SU-DHL-6 (cell line): ENCODE measurements around the gene KCNN3.

Experiments used
- H2AFZ ChIP-seq: fragments of 200-600 bp; sonication (generic); 2 replicates; pipeline ENCODE4 v1.6.1; 2014; ENCODE audit warnings: low read depth, mild to moderate bottlenecking, moderate library complexity, mixed read lengths, antibody characterized with exemption, low read length; ENCODE audit not compliant: severe bottlenecking
- H3F3A ChIP-seq: fragments of 200-600 bp; shearing (Covaris generic); 2 replicates; pipeline ENCODE4 v1.6.0; 2016; ENCODE audit warnings: antibody characterized with exemption, mild to moderate bottlenecking; ENCODE audit not compliant: insufficient read depth
- H3K27ac ChIP-seq: fragments of 200-600 bp; sonication (generic); 2 replicates; pipeline ENCODE4 v1.5.1; 2016; ENCODE audit warnings: low read depth, mild to moderate bottlenecking, low read length, moderate library complexity, mixed read lengths
- H3K27me3 ChIP-seq: fragments of 200-600 bp; sonication (generic), shearing (Covaris generic); 2 replicates; pipeline ENCODE4 v1.6.0; 2014; ENCODE audit warnings: mild to moderate bottlenecking, low read length
- H3K36me3 ChIP-seq: fragments of 200-600 bp; sonication (generic); 2 replicates; pipeline ENCODE4 v1.6.1; 2014; ENCODE audit warnings: mild to moderate bottlenecking, low read length, mixed read lengths
- H3K4me2 ChIP-seq: fragments of 300-600, 200-600 bp; shearing (Covaris generic), sonication (generic); 2 replicates; pipeline ENCODE4 v1.6.0; 2014; ENCODE audit warnings: low read length, low read depth, mild to moderate bottlenecking; ENCODE audit not compliant: poor library complexity, severe bottlenecking
- H3K4me3 ChIP-seq: fragments of 200-600 bp; sonication (generic); 2 replicates; pipeline ENCODE4 v1.5.1; 2014; ENCODE audit warnings: antibody characterized with exemption, low read length, mild to moderate bottlenecking, mixed read lengths; ENCODE audit not compliant: insufficient read depth, poor library complexity, severe bottlenecking
- H3K79me2 ChIP-seq: fragments of 200-600 bp; sonication (generic); 2 replicates; pipeline ENCODE4 v1.6.1; 2014; ENCODE audit warnings: mild to moderate bottlenecking, low read length, moderate library complexity; ENCODE audit not compliant: insufficient read depth
- H3K9ac ChIP-seq: fragments of 200-600 bp; sonication (generic); 2 replicates; pipeline ENCODE4 v1.7.0; 2014; ENCODE audit warnings: mild to moderate bottlenecking, low read length
- H3K9me2 ChIP-seq: fragments of 200-600 bp; sonication (generic); replicated peaks from 2 replicates; pipeline ENCODE4 v1.6.1; 2014; ENCODE audit warnings: low read length; ENCODE audit not compliant: insufficient read depth
- H3K9me3 ChIP-seq: fragments of 200-600 bp; sonication (generic); 2 replicates; pipeline ENCODE4 v1.6.1; 2014; ENCODE audit warnings: low read length, mixed read lengths; ENCODE audit not compliant: insufficient read depth
- H4K20me1 ChIP-seq: fragments of 200-600 bp; sonication (generic); 2 replicates; pipeline ENCODE4 v1.6.1; 2014; ENCODE audit warnings: low read depth, mild to moderate bottlenecking, antibody characterized with exemption, low read length, moderate library complexity, mixed read lengths
- EZH2phosphoT487 ChIP-seq: fragments of 200-600 bp; sonication (generic), shearing (Covaris generic); conservative IDR thresholded peaks from 2 replicates; pipeline ENCODE4 v1.6.1; 2018; ENCODE audit warnings: mild to moderate bottlenecking, antibody characterized with exemption, low read length, moderate library complexity, mixed read lengths
- TF ChIP-seq, protein P1 (sequence below): fragments of 200-600 bp; sonication (generic); IDR thresholded peaks from one replicate; pipeline ENCODE4 v1.5.1; 2017; ENCODE audit warnings: antibody characterized with exemption, mild to moderate bottlenecking, low read length, moderate library complexity; ENCODE audit not compliant: insufficient read depth, poor library complexity, severe bottlenecking

KCNN3 gene

DNA sequence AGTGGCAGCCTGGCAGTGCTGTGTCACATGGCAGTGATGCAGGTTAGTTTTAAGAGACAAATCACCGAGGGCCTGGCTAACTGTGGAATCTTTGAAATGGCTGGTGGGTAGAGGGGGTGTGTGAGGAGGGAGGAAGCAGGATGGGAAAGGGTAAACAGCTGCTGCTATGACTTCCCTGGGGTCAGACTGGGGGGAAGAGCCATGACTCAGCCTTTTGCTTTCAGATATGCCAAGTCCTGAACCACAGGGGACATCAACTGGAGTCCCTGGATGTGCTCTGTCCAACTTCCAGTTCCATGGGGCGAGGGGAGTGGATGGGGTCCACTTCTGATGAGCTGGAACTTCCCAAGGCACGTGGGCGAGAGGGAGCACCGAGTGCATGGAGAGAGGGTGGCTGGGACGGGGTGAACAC, 141.0 kb downstream of the KCNN3 start:
- Histone ChIP-seq H3K4me3 (no peak overlapping the region), H3K9ac (no peak overlapping the region), H3K4me2 (no peak overlapping the region), H3K9me2 (no peaks in the 10 kb centered on the region), H3K27me3 (no peaks in the 10 kb centered on the region), H3K79me2 (no peaks in the 10 kb centered on the region), H3K36me3 (no peaks in the 10 kb centered on the region), H3K27ac (no peak overlapping the region), H3F3A (no peaks in the 10 kb centered on the region), H2AFZ (no peak overlapping the region), H3K9me3 (no peaks in the 10 kb centered on the region), H4K20me1 (no peaks in the 10 kb centered on the region)
- TF ChIP-seq, protein P1, sequence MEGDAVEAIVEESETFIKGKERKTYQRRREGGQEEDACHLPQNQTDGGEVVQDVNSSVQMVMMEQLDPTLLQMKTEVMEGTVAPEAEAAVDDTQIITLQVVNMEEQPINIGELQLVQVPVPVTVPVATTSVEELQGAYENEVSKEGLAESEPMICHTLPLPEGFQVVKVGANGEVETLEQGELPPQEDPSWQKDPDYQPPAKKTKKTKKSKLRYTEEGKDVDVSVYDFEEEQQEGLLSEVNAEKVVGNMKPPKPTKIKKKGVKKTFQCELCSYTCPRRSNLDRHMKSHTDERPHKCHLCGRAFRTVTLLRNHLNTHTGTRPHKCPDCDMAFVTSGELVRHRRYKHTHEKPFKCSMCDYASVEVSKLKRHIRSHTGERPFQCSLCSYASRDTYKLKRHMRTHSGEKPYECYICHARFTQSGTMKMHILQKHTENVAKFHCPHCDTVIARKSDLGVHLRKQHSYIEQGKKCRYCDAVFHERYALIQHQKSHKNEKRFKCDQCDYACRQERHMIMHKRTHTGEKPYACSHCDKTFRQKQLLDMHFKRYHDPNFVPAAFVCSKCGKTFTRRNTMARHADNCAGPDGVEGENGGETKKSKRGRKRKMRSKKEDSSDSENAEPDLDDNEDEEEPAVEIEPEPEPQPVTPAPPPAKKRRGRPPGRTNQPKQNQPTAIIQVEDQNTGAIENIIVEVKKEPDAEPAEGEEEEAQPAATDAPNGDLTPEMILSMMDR: no peak
- TF ChIP-seq EZH2phosphoT487: no peak

DNA sequence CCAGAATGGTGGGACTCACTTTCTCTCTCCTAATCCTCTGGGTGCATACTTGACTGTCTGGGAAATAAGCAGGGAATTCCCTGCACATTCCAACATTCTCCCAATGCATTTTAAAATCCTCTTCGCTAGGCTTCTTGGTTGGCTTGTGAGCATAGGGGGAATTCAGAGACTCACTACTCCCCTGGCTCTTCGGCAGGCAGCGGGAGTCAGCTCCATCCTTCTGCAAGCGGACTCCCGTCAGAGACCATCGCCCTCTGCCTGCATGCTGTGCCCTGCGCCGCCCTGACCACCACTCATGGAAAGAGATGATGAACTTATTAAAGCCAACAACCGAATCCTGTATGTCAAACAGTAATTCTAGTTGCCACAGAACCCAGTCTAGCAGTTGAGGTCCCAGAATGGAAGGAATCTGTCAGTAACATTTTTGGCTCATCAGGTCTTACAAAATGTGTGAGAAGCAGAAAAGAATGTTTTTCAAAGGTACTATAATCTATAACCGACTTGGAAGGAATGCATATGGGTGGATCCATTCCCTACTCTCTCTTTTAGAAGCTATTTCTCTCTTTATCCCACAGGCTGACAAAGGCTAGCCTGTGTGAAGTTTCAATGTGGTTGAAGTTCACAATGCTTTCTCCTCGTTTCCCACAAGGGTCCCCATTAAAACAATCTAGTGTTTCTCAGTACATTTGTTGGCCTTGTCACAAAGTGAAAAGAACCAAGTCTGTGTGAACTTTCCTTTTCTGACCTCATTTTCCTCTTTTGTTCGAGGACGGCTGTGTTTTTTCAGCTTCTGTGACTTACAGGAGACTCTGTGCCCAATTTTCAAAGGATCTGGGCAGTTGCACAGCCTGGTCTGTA, 143.0 kb downstream of the KCNN3 start:
- H3K27me3 ChIP-seq: no peaks in the 10 kb centered on the region
- TF ChIP-seq, protein P1: no peak
- TF ChIP-seq EZH2phosphoT487: no peak
- no peaks in the 10 kb centered on the region for H3K79me2 ChIP-seq
- H3F3A ChIP-seq: no peaks in the 10 kb centered on the region
- no peaks in the 10 kb centered on the region for H3K36me3 ChIP-seq
- H3K9ac ChIP-seq: no peak overlapping the region
- H3K9me2 ChIP-seq: no peaks in the 10 kb centered on the region
- no peak overlapping the region for H3K4me2 ChIP-seq
- no peak overlapping the region for H3K4me3 ChIP-seq
- no peak overlapping the region for H3K27ac ChIP-seq
- no peak overlapping the region for H2AFZ ChIP-seq
- H4K20me1 ChIP-seq: no peaks in the 10 kb centered on the region
- no peaks in the 10 kb centered on the region for H3K9me3 ChIP-seq

DNA sequence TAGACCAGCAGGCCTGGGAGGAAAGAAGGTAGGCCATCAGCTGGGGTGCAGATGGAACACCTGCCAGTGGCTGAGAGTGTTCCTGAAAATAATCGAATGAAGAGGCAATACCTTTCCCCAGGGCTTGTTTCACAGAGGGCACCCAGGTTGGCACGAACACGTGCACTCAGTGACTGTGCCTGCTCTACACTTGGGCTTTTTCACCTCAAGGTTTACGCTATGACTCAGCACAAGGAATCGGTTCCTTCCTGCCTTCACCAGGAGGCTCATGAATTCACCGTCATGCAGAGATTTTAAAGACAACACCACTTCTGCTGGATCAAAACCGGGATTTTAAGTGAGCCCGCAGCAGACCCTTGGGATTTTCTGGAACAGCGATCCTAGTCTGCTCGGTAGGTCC, 143.6 kb downstream of the KCNN3 start:
- Histone ChIP-seq H3K9ac (no peak overlapping the region), H3K79me2 (no peaks in the 10 kb centered on the region), H3K4me3 (no peak overlapping the region), H3K27ac (no peak overlapping the region), H3K9me2 (no peaks in the 10 kb centered on the region), H3K36me3 (no peaks in the 10 kb centered on the region), H3K27me3 (no peaks in the 10 kb centered on the region), H3K9me3 (no peaks in the 10 kb centered on the region), H3F3A (no peaks in the 10 kb centered on the region), H2AFZ (no peak overlapping the region), H4K20me1 (no peaks in the 10 kb centered on the region), H3K4me2 (no peak overlapping the region)
- no peak for TF ChIP-seq EZH2phosphoT487
- TF ChIP-seq, protein P1: no peak
